CD4-positive, alpha-beta T cell treated with Interleukin-6 at 100 ng/mL for 8 hours (primary cell): ENCODE results near the gene CBX6.
A peak's percentile ranks its signal among the peaks of the same experiment; 100 is the strongest.

Experiments used
- DNase-seq: peaks from one replicate; pipeline ENCODE4 v3.0.0-alpha.2; 2020; ENCODE audit warnings: mixed read lengths, low spot score

The CBX6 gene

GRCh38 chr22:38840129-38840528 is 31.9 kb downstream of the CBX6 start:
- no peak for DNase-seq

- DNase-seq, result no peak
These were observed 32.3 kb downstream of the CBX6 start for GRCh38 chr22:38839686-38840085.

- no peak for DNase-seq
These were observed 34.5 kb downstream of the CBX6 start for GRCh38 chr22:38837414-38837928.

GRCh38 chr22:38835888-38836301 is 36.1 kb downstream of the CBX6 start:
- no peak for DNase-seq

GRCh38 chr22:38834991-38835390 is 37.0 kb downstream of the CBX6 start:
- no peak for DNase-seq

- DNase-seq, result no peak
These were observed 37.6 kb downstream of the CBX6 start for GRCh38 chr22:38834215-38834953.

- DNase-seq, result no peak
These were observed 39.0 kb downstream of the CBX6 start for GRCh38 chr22:38833061-38833460.

- no peak for DNase-seq
These were observed 39.7 kb downstream of the CBX6 start for GRCh38 chr22:38832005-38832978.

- DNase-seq, result no peak
These were observed 40.7 kb downstream of the CBX6 start for GRCh38 chr22:38831166-38831945.

- DNase-seq, result no peak
These were observed 41.2 kb downstream of the CBX6 start for GRCh38 chr22:38830845-38831108.

- DNase-seq, result no peak
These were observed 41.8 kb downstream of the CBX6 start for GRCh38 chr22:38830026-38830844.

GRCh38 chr22:38829485-38829884 is 42.5 kb downstream of the CBX6 start:
- DNase-seq, result no peak

- DNase-seq, result no peak
These were observed 43.3 kb downstream of the CBX6 start for GRCh38 chr22:38828616-38829205.

- DNase-seq, result no peak
These were observed 43.8 kb downstream of the CBX6 start for GRCh38 chr22:38828191-38828590.

- no peak for DNase-seq
These were observed 44.5 kb downstream of the CBX6 start for GRCh38 chr22:38827510-38827909.

- DNase-seq, result no peak
These were observed 45.2 kb downstream of the CBX6 start for GRCh38 chr22:38826801-38827200.

- DNase-seq, result no peak
These were observed 45.6 kb downstream of the CBX6 start for GRCh38 chr22:38826386-38826785.

- peak; percentile 25 for DNase-seq
These were observed 47.4 kb downstream of the CBX6 start for GRCh38 chr22:38824585-38824984.

- no peak for DNase-seq
These were observed 48.4 kb downstream of the CBX6 start for GRCh38 chr22:38823637-38824036.

- no peak for DNase-seq
These were observed 48.9 kb downstream of the CBX6 start for GRCh38 chr22:38823076-38823475.

- no peak for DNase-seq
These were observed 52.0 kb downstream of the CBX6 start for GRCh38 chr22:38820020-38820419.
